ENCODE results near the gene MYO9B. TPM values are rescaled to one million over a fixed set of nuclear protein-coding genes. Genes with fewer than 3 reads are reported as not detected.
A peak's percentile ranks its signal among the peaks of the same experiment; 100 is the strongest.

The MYO9B gene
- total and polyA plus RNA-seq, 2 of the 13 experiments (the other 11 are each of a cell fraction or from before 2014, with no cell fraction given): 18.0 to 18.3 TPM

DNA sequence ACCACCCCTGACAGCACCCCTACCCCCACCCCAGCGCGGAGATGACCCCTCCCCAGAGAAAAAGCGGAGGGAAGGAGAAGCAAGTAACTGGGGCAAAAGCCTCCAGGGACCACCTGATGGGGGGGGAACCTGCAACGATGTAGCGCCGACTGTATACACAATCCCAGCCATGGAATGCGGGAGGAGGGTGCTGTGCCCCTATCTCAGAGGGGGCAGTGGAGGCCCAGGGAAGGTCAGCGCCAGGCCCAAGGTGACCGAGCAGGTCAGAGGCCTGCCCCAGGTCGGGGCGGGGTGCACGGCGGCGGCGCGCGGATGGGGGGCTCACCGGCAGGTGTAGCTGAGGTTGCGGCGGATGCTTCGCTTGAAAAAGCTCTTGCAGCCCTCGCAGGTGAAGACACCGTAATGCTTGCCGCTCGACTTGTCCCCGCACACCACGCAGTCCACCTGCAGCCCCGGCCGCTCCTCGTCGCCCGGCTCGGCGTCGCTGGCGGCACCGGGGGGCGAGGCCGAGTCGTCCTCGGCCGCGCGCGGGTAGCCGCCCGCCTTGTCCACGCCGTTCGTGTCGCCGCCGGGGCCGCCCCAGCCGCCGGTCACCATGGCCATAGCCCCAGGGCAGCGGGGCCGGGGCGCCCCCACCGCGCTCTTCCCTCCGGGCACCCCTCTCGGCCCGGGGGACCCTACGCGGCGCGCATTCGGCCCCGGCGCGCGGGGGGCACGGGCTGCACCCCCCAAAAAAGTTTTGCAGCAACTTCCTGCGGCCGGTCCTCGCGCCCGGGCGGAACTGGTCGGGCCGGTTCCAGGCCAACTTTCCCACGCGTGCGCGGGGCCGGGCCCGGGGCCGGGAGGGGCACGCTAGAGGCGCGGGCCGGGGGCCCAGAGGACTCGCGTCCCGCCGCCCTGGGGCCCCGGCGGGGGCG lies 169.3 kb downstream of the MYO9B start (continued):
- TF ChIP-seq, protein P1, sequence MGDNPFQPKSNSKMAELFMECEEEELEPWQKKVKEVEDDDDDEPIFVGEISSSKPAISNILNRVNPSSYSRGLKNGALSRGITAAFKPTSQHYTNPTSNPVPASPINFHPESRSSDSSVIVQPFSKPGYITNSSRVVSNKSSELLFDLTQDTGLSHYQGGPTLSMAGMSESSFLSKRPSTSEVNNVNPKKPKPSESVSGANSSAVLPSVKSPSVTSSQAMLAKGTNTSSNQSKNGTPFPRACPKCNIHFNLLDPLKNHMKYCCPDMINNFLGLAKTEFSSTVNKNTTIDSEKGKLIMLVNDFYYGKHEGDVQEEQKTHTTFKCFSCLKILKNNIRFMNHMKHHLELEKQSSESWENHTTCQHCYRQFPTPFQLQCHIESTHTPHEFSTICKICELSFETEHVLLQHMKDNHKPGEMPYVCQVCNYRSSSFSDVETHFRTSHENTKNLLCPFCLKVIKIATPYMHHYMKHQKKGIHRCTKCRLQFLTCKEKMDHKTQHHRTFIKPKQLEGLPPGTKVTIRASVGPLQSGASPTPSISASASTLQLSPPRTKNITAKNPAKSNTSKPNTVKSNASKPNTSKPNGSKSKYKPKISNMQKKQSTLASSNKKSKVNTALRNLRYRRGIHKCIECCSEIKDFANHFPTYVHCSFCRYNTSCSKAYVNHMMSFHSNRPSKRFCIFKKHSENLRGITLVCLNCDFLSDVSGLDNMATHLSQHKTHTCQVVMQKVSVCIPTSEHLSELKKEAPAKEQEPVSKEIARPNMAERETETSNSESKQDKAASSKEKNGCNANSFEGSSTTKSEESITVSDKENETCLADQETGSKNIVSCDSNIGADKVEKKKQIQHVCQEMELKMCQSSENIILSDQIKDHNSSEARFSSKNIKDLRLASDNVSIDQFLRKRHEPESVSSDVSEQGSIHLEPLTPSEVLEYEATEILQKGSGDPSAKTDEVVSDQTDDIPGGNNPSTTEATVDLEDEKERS (CRISPR knock-in tag; IDR thresholded peaks at IDR 0.05): no peak
- TF ChIP-seq JUND (CRISPR knock-in tag; IDR thresholded peaks at IDR 0.05) (peak; percentile 24; the same call in 1 of the 2 replicates), BRCA1 (CRISPR knock-in tag; IDR thresholded peaks at IDR 0.05) (no peak), AHR (CRISPR knock-in tag; IDR thresholded peaks at IDR 0.05) (no peak), ZNF441 (CRISPR knock-in tag; IDR thresholded peaks at IDR 0.05; ENCODE audit: borderline replicate concordance) (no peak), ZNF564 (CRISPR knock-in tag; IDR thresholded peaks at IDR 0.05) (0 out of 2 replicates have a peak, but pooled peaks have one; percentile 31), SIX1 (CRISPR knock-in tag; IDR thresholded peaks at IDR 0.05; ENCODE audit: borderline replicate concordance) (no peak), ZNF225 (CRISPR knock-in tag; IDR thresholded peaks at IDR 0.05) (no peak), NFE2 (CRISPR knock-in tag; IDR thresholded peaks at IDR 0.05) (no peak), ZNF670 (CRISPR knock-in tag; IDR thresholded peaks at IDR 0.05; ENCODE audit: borderline replicate concordance) (0 out of 2 replicates have a peak, but pooled peaks have one; percentile 1), ZNF430 (CRISPR knock-in tag; IDR thresholded peaks at IDR 0.05) (no peak), ZNF629 (CRISPR knock-in tag; conservative IDR thresholded peaks at IDR 0.05) (peak; percentile 72), CHD2 (IDR thresholded peaks at IDR 0.05; ENCODE audit: low read depth, low read length) (no peak), ESRRA (CRISPR knock-in tag; IDR thresholded peaks at IDR 0.05; ENCODE audit: low read depth) (peak; percentile 72), ZBTB7A (CRISPR knock-in tag; IDR thresholded peaks at IDR 0.05) (peak; percentile 58; the same call in 1 of the 2 replicates)
- TF ChIP-seq, protein P2, sequence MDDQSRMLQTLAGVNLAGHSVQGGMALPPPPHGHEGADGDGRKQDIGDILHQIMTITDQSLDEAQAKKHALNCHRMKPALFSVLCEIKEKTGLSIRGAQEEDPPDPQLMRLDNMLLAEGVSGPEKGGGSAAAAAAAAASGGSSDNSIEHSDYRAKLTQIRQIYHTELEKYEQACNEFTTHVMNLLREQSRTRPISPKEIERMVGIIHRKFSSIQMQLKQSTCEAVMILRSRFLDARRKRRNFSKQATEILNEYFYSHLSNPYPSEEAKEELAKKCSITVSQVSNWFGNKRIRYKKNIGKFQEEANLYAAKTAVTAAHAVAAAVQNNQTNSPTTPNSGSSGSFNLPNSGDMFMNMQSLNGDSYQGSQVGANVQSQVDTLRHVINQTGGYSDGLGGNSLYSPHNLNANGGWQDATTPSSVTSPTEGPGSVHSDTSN (CRISPR knock-in tag; IDR thresholded peaks at IDR 0.05; ENCODE audit: borderline replicate concordance): no peak
- TF ChIP-seq, protein P3, sequence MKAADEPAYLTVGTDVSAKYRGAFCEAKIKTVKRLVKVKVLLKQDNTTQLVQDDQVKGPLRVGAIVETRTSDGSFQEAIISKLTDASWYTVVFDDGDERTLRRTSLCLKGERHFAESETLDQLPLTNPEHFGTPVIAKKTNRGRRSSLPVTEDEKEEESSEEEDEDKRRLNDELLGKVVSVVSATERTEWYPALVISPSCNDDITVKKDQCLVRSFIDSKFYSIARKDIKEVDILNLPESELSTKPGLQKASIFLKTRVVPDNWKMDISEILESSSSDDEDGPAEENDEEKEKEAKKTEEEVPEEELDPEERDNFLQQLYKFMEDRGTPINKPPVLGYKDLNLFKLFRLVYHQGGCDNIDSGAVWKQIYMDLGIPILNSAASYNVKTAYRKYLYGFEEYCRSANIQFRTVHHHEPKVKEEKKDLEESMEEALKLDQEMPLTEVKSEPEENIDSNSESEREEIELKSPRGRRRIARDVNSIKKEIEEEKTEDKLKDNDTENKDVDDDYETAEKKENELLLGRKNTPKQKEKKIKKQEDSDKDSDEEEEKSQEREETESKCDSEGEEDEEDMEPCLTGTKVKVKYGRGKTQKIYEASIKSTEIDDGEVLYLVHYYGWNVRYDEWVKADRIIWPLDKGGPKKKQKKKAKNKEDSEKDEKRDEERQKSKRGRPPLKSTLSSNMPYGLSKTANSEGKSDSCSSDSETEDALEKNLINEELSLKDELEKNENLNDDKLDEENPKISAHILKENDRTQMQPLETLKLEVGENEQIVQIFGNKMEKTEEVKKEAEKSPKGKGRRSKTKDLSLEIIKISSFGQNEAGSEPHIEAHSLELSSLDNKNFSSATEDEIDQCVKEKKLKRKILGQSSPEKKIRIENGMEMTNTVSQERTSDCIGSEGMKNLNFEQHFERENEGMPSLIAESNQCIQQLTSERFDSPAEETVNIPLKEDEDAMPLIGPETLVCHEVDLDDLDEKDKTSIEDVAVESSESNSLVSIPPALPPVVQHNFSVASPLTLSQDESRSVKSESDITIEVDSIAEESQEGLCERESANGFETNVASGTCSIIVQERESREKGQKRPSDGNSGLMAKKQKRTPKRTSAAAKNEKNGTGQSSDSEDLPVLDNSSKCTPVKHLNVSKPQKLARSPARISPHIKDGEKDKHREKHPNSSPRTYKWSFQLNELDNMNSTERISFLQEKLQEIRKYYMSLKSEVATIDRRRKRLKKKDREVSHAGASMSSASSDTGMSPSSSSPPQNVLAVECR (CRISPR knock-in tag; IDR thresholded peaks at IDR 0.05; ENCODE audit: borderline replicate concordance): peak; percentile 31
- TF ChIP-seq, protein P4, sequence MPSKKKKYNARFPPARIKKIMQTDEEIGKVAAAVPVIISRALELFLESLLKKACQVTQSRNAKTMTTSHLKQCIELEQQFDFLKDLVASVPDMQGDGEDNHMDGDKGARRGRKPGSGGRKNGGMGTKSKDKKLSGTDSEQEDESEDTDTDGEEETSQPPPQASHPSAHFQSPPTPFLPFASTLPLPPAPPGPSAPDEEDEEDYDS (CRISPR knock-in tag; IDR thresholded peaks at IDR 0.05): no peak
- TF ChIP-seq, protein P5, sequence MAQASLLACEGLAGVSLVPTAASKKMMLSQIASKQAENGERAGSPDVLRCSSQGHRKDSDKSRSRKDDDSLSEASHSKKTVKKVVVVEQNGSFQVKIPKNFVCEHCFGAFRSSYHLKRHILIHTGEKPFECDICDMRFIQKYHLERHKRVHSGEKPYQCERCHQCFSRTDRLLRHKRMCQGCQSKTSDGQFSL (CRISPR knock-in tag; IDR thresholded peaks at IDR 0.05): peak; percentile 99
